ENCODE measurements around the gene DMC1.

Gene DMC1

GRCh38 chr22:38489142-38489541, 80.8 kb downstream of the DMC1 start:
- Histone ChIP-seq H3K36me3 (peaks cover 98 to 100% (median 100%) of the 10 kb centered on the region in 3 donors), H3K4me1 (peaks cover 0 to 30% (median 15%) of the 10 kb centered on the region in 4 donors), H3K4me3 (no peak overlapping the region), H3K27ac (no peak overlapping the region), H3K27me3 (no peaks in the 10 kb centered on the region), H3K9me3 (no peaks in the 10 kb centered on the region)
- intact Hi-C loops (cut with DNase I; ENCODE audit: low total_unique reads) = no loop called here
- DNase-seq = no peak
- TF ChIP-seq CTCF (IDR thresholded peaks at IDR 0.05) = no peak

GRCh38 chr22:38487946-38488345, 82.0 kb downstream of the DMC1 start:
- no peak for TF ChIP-seq CTCF (IDR thresholded peaks at IDR 0.05)

GRCh38 chr22:38485783-38486182, 84.2 kb downstream of the DMC1 start:
- intact Hi-C loops (cut with DNase I; ENCODE audit: low total_unique reads) = no loop called here
- H3K27ac ChIP-seq = no peak overlapping the region
- no peak for DNase-seq
- peaks cover 98 to 100% (median 98%) of the 10 kb centered on the region in 3 donors for H3K36me3 ChIP-seq
- H3K9me3 ChIP-seq = no peaks in the 10 kb centered on the region
- no peak overlapping the region for H3K4me3 ChIP-seq
- H3K4me1 ChIP-seq = peaks cover 0 to 13% (median 4%) of the 10 kb centered on the region in 4 donors
- no peaks in the 10 kb centered on the region for H3K27me3 ChIP-seq
- TF ChIP-seq CTCF (IDR thresholded peaks at IDR 0.05) = no peak

More at GRCh38 chr22:38487946-38488345, 82.0 kb downstream of the DMC1 start:
- Histone ChIP-seq H3K27ac (no peak overlapping the region), H3K4me1 (peaks cover 0 to 27% (median 15%) of the 10 kb centered on the region in 4 donors), H3K27me3 (no peaks in the 10 kb centered on the region), H3K9me3 (no peaks in the 10 kb centered on the region), H3K4me3 (no peak overlapping the region), H3K36me3 (peaks cover 98 to 100% (median 100%) of the 10 kb centered on the region in 3 donors)
- DNase-seq = no peak
- intact Hi-C loops (cut with DNase I; ENCODE audit: low total_unique reads) = no loop called here

- H3K27ac ChIP-seq = no peak overlapping the region
- H3K27me3 ChIP-seq = no peaks in the 10 kb centered on the region
- H3K9me3 ChIP-seq = no peaks in the 10 kb centered on the region
- DNase-seq = no peak
- no peak overlapping the region for H3K4me3 ChIP-seq
- intact Hi-C loops (cut with DNase I; ENCODE audit: low total_unique reads) = no loop called here
- TF ChIP-seq CTCF (IDR thresholded peaks at IDR 0.05) = no peak
- H3K36me3 ChIP-seq = peaks cover 82 to 89% (median 87%) of the 10 kb centered on the region in 3 donors
- H3K4me1 ChIP-seq = peaks cover 0 to 7% (median 0%) of the 10 kb centered on the region in 4 donors
Measured at GRCh38 chr22:38484244-38484643, 85.7 kb downstream of the DMC1 start.

GRCh38 chr22:38482662-38483308, 87.2 kb downstream of the DMC1 start:
- Histone ChIP-seq H3K4me1 (peaks cover 0 to 5% (median 0%) of the 10 kb centered on the region in 4 donors), H3K36me3 (peaks cover 68 to 74% (median 73%) of the 10 kb centered on the region in 3 donors), H3K9me3 (no peaks in the 10 kb centered on the region), H3K27ac (no peak overlapping the region), H3K4me3 (no peak overlapping the region), H3K27me3 (no peaks in the 10 kb centered on the region)
- no peak for TF ChIP-seq CTCF (IDR thresholded peaks at IDR 0.05)
- intact Hi-C loops (cut with DNase I; ENCODE audit: low total_unique reads) = no loop called here
- no peak for DNase-seq

Data from tibial artery (tissue), 4 donors.